ENCODE results near the gene FBXO34. TPM values are rescaled to one million over a fixed set of nuclear protein-coding genes. Genes with fewer than 3 reads are reported as not detected.

The FBXO34 gene
- total RNA-seq, 4 donors from 2014 or later: 60.0 to 88.5 (median 81.9) TPM

- TF ChIP-seq, protein P1, sequence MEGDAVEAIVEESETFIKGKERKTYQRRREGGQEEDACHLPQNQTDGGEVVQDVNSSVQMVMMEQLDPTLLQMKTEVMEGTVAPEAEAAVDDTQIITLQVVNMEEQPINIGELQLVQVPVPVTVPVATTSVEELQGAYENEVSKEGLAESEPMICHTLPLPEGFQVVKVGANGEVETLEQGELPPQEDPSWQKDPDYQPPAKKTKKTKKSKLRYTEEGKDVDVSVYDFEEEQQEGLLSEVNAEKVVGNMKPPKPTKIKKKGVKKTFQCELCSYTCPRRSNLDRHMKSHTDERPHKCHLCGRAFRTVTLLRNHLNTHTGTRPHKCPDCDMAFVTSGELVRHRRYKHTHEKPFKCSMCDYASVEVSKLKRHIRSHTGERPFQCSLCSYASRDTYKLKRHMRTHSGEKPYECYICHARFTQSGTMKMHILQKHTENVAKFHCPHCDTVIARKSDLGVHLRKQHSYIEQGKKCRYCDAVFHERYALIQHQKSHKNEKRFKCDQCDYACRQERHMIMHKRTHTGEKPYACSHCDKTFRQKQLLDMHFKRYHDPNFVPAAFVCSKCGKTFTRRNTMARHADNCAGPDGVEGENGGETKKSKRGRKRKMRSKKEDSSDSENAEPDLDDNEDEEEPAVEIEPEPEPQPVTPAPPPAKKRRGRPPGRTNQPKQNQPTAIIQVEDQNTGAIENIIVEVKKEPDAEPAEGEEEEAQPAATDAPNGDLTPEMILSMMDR (IDR thresholded peaks at IDR 0.05): no peak
- TF ChIP-seq POLR2A (IDR thresholded peaks at IDR 0.05): no peak
- peaks cover 13 to 20% of the 10 kb centered on the region in 2 donors for H3K36me3 ChIP-seq
- WGBS, 2 donors: 90 to 100% methylated on average over 1 of the region's 1 CpG
These were observed 101.2 kb downstream of the FBXO34 start for GRCh38 chr14:55372423-55372822.

GRCh38 chr14:55372825-55373224 is 101.6 kb downstream of the FBXO34 start:
- Histone ChIP-seq H3K27me3 (no peaks in the 10 kb centered on the region), H3K27ac (no peak overlapping the region), H3K4me1 (no peaks in the 10 kb centered on the region), H3K36me3 (peaks cover 16 to 22% of the 10 kb centered on the region in 2 donors), H3K4me3 (replicated peaks in 1 of 3) (no peak overlapping the region), H3K9me3 (no peaks in the 10 kb centered on the region)
- intact Hi-C loops (cut with DNase I): no loop called here
- no peak for DNase-seq
- TF ChIP-seq, protein P1 (IDR thresholded peaks at IDR 0.05): no peak
- no peak for TF ChIP-seq POLR2A (IDR thresholded peaks at IDR 0.05)
- 96 to 97% methylated on average over 7 of the region's 7 CpGs for WGBS, 2 donors

More at GRCh38 chr14:55372423-55372822, 101.2 kb downstream of the FBXO34 start:
- no peak overlapping the region for H3K27ac ChIP-seq
- H3K4me3 ChIP-seq (replicated peaks in 1 of 3): no peak overlapping the region
- no peaks in the 10 kb centered on the region for H3K27me3 ChIP-seq
- no peaks in the 10 kb centered on the region for H3K4me1 ChIP-seq
- H3K9me3 ChIP-seq: no peaks in the 10 kb centered on the region
- intact Hi-C loops (cut with DNase I): no loop called here
- DNase-seq: no peak

DNA sequence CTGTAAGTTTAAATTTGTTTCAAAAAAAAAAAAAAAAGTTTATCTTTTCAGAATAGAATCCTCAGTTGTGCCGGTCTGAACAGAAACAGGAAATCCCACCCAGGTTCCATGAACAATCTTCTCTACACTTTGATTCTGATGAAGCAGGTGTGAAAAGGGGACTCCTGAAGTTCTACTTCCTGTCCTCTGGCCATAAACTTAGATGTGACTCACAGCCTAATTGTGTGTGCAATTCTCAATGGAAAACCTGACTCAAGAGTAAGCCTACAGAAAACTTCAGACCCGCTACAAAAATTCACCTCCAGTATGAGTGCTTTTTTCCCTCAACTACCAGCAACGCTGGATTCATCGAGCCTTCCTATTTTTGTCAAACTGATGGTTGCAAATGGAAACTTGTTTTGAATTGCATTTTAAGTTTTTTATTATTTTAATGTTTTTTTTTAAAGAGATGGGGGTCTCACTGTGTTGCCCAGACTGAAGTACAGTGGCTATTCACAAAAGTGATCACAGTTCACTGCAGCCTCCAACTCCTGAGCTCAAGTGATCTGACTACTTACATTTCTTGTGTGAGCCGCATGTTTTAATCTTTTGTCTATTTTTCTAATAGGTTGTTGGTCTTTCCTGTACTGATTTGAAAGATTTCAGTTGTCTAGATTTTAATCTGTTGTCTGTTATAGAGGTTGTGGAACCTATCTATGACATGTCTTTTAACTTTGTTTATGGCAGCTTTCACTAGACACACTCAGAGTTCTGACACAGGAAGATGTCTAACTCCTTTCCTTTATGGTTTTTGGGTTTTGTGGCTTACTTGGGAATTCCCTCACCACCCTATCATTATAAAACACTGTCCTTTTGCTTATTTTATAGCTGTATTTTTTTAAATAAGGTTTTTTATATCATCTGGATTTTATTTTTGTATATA is 102.8 kb downstream of the FBXO34 start:
- Histone ChIP-seq H3K4me1 (no peaks in the 10 kb centered on the region), H3K27me3 (no peaks in the 10 kb centered on the region), H3K36me3 (peaks cover 16 to 17% of the 10 kb centered on the region in 2 donors), H3K4me3 (replicated peaks in 1 of 3) (no peak overlapping the region), H3K9me3 (no peaks in the 10 kb centered on the region), H3K27ac (no peak overlapping the region)
- WGBS, 2 donors: 79 to 85% methylated on average over 5 of the region's 5 CpGs
- DNase-seq: no peak
- TF ChIP-seq, protein P1 (IDR thresholded peaks at IDR 0.05): no peak
- no peak for TF ChIP-seq POLR2A (IDR thresholded peaks at IDR 0.05)
- intact Hi-C loops (cut with DNase I): no loop called here

- TF ChIP-seq, protein P1 (IDR thresholded peaks at IDR 0.05): no peak
- no peak for TF ChIP-seq POLR2A (IDR thresholded peaks at IDR 0.05)
- Histone ChIP-seq H3K36me3 (peaks cover 15 to 22% of the 10 kb centered on the region in 2 donors), H3K4me3 (replicated peaks in 1 of 3) (no peak overlapping the region), H3K27me3 (no peaks in the 10 kb centered on the region), H3K27ac (no peak overlapping the region), H3K9me3 (no peaks in the 10 kb centered on the region), H3K4me1 (no peaks in the 10 kb centered on the region)
- intact Hi-C loops (cut with DNase I): no loop called here
- WGBS, 2 donors: 92 to 96% methylated on average over 4 of the region's 4 CpGs
- no peak for DNase-seq
These were observed 103.5 kb downstream of the FBXO34 start for GRCh38 chr14:55374771-55375170.

DNA sequence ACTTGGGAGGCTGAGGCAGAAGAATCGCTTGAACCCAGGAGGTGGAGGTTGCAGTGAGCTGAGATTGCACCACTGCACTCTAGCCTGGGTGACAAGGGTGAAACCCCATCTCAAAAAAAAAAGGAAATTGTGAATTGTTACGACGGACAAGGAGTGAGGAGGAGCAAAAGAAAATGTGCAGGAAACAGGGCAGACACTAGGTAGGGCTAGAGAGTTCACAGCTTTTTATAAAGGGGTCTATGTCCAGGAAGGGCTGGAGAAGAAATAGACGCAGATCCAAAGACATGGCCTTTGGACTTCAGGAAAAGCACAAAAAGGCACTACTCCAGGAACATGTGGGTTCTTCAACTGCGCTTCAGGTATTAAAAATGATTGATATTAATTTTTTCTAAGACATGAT is 106.0 kb downstream of the FBXO34 start:
- no peak for DNase-seq
- H3K27ac ChIP-seq: no peak overlapping the region
- TF ChIP-seq, protein P1 (IDR thresholded peaks at IDR 0.05): no peak
- TF ChIP-seq POLR2A (IDR thresholded peaks at IDR 0.05): no peak
- no peaks in the 10 kb centered on the region for H3K27me3 ChIP-seq
- H3K4me3 ChIP-seq (replicated peaks in 1 of 3): no peak overlapping the region
- H3K36me3 ChIP-seq: peaks cover 23 to 30% of the 10 kb centered on the region in 2 donors
- no peaks in the 10 kb centered on the region for H3K9me3 ChIP-seq
- WGBS, 2 donors: 96 to 97% methylated on average over 5 of the region's 5 CpGs
- intact Hi-C loops (cut with DNase I): no loop called here
- H3K4me1 ChIP-seq: peaks cover 4 to 5% of the 10 kb centered on the region in 2 donors

Data from thyroid gland (tissue), 4 donors.